T-helper 1 cell treated with Interleukin-12 subunit alpha and Interleukin-12 subunit beta and Interleukin-4 antibody, amounts not matched to agents 30 μg/mL and 1 μg/mL, for 36 hours (primary cell): ENCODE measurements around the gene CDKN2C.
"Not testable (repeated sequence)": the region's sequence is repeated elsewhere in the genome, so short reads cannot be mapped to it uniquely, and the experiment has no call there.

Experiments used
- H3K27ac Mint-ChIP-seq: one replicate; pipeline ENCODE4 v1.8.0; 2021; ENCODE audit warnings: mild to moderate bottlenecking, mixed read lengths
- H3K27me3 Mint-ChIP-seq: one replicate; pipeline ENCODE4 v1.8.0; 2021; ENCODE audit warnings: low read depth, mixed read lengths
- H3K36me3 Mint-ChIP-seq: one replicate; pipeline ENCODE4 v1.8.0; 2021; ENCODE audit warnings: low read depth, mixed read lengths
- H3K4me1 Mint-ChIP-seq: one replicate; pipeline ENCODE4 v1.8.0; 2021; ENCODE audit warnings: low read depth, mixed read lengths
- H3K4me3 Mint-ChIP-seq: one replicate; pipeline ENCODE4 v1.8.0; 2021; ENCODE audit warnings: mild to moderate bottlenecking, moderate library complexity, mixed read lengths
- H3K9me3 Mint-ChIP-seq: one replicate; pipeline ENCODE4 v1.8.0; 2021; ENCODE audit warnings: mixed read lengths

CDKN2C gene

DNA sequence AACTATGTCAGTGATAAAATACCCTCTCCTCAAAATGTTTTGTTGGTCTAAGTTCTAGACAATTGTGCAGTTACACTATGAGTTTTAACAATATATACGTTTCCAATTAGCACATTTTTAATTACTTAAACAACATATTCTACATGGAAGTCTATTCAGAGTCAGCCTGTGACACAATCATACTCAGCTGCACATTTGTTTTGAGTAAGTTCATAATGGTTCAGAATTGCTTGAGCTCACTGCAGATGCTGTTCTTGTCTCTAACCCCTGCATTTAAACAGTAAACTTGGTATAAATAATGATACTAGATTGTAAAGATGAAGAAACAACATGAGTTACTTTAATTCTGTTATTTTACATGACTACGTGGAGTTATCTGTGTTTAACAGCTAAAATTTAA, 30.6 kb downstream of the CDKN2C start:
- no peaks in the 10 kb centered on the region for H3K4me1 Mint-ChIP-seq
- peaks cover 30% of the 10 kb centered on the region for H3K27me3 Mint-ChIP-seq
- H3K4me3 Mint-ChIP-seq, result no peak overlapping the region
- H3K27ac Mint-ChIP-seq, result no peak overlapping the region
- H3K9me3 Mint-ChIP-seq, result no peaks in the 10 kb centered on the region
- H3K36me3 Mint-ChIP-seq, result no peaks in the 10 kb centered on the region

DNA sequence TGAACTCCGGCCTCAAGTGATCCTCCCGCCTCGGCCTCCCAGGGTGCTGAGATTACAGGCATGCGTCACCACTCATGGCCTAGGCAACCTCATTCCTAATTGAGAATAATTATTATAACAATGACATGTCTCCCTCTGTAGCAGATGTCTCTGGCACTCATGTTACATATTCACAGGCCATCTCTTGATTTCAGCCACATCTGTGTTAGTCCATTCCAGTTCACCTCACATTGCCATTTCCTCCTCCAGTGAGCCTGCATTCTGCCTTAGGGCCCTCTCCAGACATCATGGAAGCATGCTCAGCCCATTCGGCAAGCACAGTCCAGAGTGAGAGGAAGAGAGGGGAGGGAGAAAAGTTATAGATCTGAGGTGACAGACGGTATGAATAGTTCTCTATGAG, 32.5 kb downstream of the CDKN2C start:
- H3K27ac Mint-ChIP-seq, result no peak overlapping the region
- no peaks in the 10 kb centered on the region for H3K36me3 Mint-ChIP-seq
- peaks cover 37% of the 10 kb centered on the region for H3K27me3 Mint-ChIP-seq
- peaks cover 3% of the 10 kb centered on the region for H3K9me3 Mint-ChIP-seq
- no peak overlapping the region for H3K4me3 Mint-ChIP-seq
- H3K4me1 Mint-ChIP-seq, result no peaks in the 10 kb centered on the region

- not testable (repeated sequence) for H3K4me3 Mint-ChIP-seq, H3K4me1 Mint-ChIP-seq, H3K36me3 Mint-ChIP-seq, H3K27ac Mint-ChIP-seq, H3K9me3 Mint-ChIP-seq
- peaks cover 22% of the 10 kb centered on the region for H3K27me3 Mint-ChIP-seq
These were observed 35.5 kb downstream of the CDKN2C start for GRCh38 chr1:51005549-51005948.

- Mint-ChIP-seq H3K36me3 (no peaks in the 10 kb centered on the region), H3K4me3 (no peak overlapping the region), H3K4me1 (no peaks in the 10 kb centered on the region), H3K9me3 (peaks cover 3% of the 10 kb centered on the region), H3K27me3 (peaks cover 19% of the 10 kb centered on the region), H3K27ac (no peak overlapping the region)
These were observed 39.3 kb downstream of the CDKN2C start for GRCh38 chr1:51009381-51009780.

DNA sequence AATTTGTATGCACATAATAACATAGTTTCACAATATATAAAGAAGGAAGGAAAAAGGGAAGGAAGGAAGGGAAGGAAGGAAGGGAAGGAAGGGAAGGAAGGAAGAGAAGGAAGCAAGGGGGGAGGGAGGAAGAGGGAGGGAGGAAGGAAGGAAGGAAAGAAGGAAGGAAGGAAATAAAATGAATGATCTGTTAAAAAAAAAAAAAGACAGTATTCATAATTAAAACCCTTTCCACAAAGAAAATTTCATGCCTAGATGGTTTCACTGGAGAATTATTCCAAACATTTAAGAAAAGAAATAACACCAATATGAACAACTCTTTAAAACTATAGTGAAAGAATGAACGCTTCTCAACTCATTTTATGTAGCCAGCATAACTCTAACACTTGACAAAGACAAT, 44.8 kb downstream of the CDKN2C start:
- no peaks in the 10 kb centered on the region for H3K9me3 Mint-ChIP-seq
- no peak overlapping the region for H3K27ac Mint-ChIP-seq
- H3K36me3 Mint-ChIP-seq, result no peaks in the 10 kb centered on the region

DNA sequence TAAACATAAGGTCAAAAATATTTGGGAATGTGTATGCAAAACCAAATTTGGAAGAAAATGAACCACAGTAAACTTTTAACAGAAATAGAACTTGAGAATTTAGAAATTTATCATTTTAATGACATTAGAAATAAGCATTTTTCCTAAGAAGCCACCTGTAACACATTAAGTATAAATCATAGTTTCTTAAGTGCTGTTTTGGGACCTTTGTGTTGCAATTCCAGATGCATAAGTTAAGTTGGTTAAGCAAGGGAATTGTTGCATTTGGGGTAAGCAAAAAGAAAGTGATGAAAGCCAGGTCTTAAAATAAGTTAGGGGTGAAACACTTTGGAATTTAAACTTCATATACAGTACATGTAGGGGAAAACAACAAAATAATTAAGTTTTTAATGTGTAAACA, 49.8 kb downstream of the CDKN2C start:
- Mint-ChIP-seq H3K27ac (no peak overlapping the region), H3K36me3 (no peaks in the 10 kb centered on the region)

More for the DNA sequence above, 44.8 kb downstream of the CDKN2C start:
- Mint-ChIP-seq H3K4me3 (no peak overlapping the region), H3K4me1 (no peaks in the 10 kb centered on the region), H3K27me3 (peaks cover 13% of the 10 kb centered on the region)

More for the DNA sequence above, 49.8 kb downstream of the CDKN2C start:
- Mint-ChIP-seq H3K4me3 (no peak overlapping the region), H3K27me3 (peaks cover 8% of the 10 kb centered on the region), H3K4me1 (no peaks in the 10 kb centered on the region), H3K9me3 (no peaks in the 10 kb centered on the region)
